Breast epithelium (tissue), 3 donors: ENCODE measurements around the gene SLAMF1.

Experiments used
- POLR2A ChIP-seq: fragments of 450-650 bp; IDR thresholded peaks from one replicate; pipeline ENCODE4 v1.6.1; 2016; ENCODE audit warnings: antibody characterized with exemption, mild to moderate bottlenecking, moderate library complexity
- TF ChIP-seq, protein P1 (sequence below), 3 donors: fragments of 450-650 bp; IDR thresholded peaks; one replicate each; pipeline ENCODE4 v1.5.1; 2016 to 2017; ENCODE audit warnings: antibody characterized with exemption in 3 of 3, mild to moderate bottlenecking in 3 of 3, moderate library complexity in 3 of 3

DNA sequence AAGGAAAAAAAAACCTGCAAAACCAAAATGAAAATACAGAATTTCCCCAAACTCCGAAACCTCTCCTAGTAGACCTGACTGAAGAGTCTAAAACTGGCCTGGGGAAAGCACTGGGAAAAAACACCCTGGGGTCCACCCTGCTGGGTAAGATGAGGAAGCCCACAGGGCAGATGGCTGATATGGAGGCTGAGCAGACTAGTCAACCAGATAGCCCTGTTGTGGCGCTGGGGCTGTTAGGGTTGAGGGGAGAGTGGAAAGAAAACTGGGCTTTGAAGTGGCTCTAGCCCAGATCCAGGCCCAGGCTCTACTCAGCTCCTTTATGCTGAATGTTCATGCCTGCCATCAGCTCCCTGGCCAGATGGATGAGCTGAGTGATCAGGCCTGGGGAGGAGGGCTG, 6.8 kb upstream of the SLAMF1 start:
- no peak for TF ChIP-seq POLR2A
- TF ChIP-seq, protein P1, sequence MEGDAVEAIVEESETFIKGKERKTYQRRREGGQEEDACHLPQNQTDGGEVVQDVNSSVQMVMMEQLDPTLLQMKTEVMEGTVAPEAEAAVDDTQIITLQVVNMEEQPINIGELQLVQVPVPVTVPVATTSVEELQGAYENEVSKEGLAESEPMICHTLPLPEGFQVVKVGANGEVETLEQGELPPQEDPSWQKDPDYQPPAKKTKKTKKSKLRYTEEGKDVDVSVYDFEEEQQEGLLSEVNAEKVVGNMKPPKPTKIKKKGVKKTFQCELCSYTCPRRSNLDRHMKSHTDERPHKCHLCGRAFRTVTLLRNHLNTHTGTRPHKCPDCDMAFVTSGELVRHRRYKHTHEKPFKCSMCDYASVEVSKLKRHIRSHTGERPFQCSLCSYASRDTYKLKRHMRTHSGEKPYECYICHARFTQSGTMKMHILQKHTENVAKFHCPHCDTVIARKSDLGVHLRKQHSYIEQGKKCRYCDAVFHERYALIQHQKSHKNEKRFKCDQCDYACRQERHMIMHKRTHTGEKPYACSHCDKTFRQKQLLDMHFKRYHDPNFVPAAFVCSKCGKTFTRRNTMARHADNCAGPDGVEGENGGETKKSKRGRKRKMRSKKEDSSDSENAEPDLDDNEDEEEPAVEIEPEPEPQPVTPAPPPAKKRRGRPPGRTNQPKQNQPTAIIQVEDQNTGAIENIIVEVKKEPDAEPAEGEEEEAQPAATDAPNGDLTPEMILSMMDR (IDR thresholded peaks at IDR 0.05), result no peak
